Measurements from ENCODE around the gene KIF5C.

The KIF5C gene

GRCh38 chr2:148926291-148926961, 51.4 kb downstream of the KIF5C start:
- no peak for DNase-seq

- no peak for DNase-seq
Observed at GRCh38 chr2:148926981-148927401, 52.0 kb downstream of the KIF5C start.

GRCh38 chr2:148928395-148928794, 53.4 kb downstream of the KIF5C start:
- DNase-seq = no peak

GRCh38 chr2:148930046-148930775, 55.2 kb downstream of the KIF5C start:
- no peak for DNase-seq

DNA sequence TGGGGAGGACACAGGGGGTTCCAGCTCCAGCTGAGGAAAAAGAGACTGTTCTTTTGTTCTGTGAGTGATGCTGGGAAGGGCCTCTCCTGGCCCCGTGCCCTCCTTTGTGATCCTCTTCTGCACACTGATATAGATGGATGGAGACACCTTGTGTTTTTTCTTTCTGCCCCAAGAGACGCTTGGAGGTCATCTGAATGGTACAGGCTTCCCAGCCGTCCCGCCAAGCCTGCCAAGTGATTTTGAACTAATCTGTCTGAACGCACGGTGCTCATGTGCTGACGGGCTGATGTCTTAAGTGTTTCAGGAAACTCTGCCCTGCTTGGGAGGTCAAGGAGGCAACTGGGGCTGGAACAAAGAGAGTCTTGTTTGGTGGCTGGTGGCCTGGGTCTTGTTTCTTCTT, 57.5 kb downstream of the KIF5C start:
- DNase-seq = no peak

DNA sequence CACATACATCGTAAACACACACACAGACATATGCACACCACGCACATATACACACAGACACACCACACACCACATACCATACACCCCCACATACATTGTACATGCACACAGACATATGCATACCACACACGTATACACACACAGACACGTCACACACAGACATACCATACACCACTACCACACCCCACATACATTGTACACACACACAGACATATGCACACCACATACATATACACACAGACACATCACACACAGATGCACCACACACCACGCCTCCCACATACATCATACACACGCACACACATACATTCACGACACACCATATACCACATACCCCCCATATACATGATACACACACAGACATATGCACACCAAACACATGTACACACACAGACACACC, 58.4 kb downstream of the KIF5C start:
- DNase-seq = no peak

GRCh38 chr2:148935791-148936190, 60.8 kb downstream of the KIF5C start:
- DNase-seq = no peak

DNA sequence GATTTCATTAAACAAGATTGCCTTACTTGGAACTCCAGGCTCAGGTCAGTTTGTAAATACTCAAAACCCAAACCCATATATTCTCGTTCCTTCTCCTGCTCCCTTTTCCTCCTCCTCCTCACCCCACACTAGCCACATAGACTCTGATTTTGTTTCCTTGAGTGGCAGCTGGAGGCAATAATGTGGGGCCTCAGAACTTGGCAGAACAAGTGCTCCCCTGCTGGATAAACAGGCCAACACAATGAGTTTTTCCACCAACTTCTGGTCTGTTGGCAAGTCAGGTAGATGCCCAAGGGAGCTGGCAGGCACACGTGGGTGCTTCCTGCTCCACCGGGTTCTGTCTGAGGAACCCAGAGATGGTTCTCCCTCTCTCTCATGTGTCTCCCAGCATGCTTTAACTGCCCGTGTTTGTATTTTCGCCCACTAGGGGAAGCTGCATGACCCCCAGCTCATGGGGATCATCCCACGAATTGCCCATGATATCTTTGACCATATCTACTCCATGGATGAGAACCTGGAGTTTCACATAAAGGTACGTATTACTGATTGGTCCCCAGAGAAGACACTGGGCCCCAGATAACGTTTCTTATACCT, 61.9 kb downstream of the KIF5C start:
- DNase-seq = no peak

GRCh38 chr2:148939271-148939670, 64.2 kb downstream of the KIF5C start:
- no peak for DNase-seq

- no peak for DNase-seq
Observed at GRCh38 chr2:148943097-148943496, 68.1 kb downstream of the KIF5C start.

- DNase-seq = no peak
Observed at GRCh38 chr2:148944536-148944935, 69.5 kb downstream of the KIF5C start.

- DNase-seq = no peak
Observed at GRCh38 chr2:148947299-148947698, 72.3 kb downstream of the KIF5C start.

DNA sequence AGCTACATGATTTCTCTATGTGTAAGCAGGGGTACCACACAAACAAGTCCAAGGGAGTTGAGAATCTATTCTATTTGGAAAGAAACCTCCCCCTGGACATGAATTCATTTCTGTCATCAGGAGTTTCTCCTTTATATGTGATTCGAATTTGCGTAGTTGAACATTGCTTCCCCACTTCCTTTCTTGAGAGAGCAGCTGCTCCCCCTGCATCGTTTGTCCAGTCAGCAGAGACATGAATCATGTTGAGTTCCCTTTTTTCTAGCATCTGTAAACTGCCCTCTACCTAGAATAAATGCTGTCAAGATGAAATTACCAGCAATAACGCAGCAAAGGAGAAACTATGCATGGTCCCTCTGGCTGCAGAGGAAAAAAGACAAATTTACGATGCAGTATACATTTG, 73.8 kb downstream of the KIF5C start:
- DNase-seq = no peak

GRCh38 chr2:148949348-148949747, 74.3 kb downstream of the KIF5C start:
- no peak for DNase-seq

DNA sequence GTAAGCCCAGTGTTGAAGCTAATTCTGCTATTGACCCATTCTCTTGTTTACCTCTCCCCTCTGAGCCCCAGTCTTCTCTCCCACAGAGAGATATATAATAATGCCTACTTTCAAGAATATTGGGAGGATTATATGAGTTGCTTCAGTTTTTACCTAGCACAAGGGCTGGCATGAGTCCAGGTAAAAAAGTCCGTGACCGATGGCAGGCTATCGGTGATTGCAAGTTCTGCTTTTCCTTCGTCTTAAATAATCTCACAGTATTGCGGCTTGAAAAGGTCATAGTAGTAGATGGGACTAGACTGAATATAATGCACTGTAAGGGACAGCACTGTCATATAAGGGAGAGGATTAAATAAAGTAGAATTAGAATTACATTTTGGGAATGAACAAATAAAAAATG, 77.6 kb downstream of the KIF5C start:
- DNase-seq = no peak

DNA sequence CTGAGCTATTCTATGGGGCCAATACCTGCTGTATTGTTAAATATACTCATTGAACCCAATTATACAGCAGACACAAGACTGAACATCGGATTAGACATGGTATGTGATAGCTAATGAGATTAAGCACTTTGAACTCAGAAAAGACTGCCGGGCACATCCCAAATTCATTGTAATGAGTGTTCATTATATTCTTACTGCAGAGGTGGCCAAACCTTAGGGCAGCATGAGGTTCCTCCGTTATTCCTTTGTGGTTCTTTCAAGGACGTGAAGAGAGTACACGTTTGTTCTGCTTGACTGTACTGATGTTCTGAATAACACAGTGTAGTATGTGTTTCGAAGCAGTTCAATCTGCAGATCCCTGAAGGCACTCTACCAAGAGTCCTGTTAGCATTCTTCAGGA, 78.4 kb downstream of the KIF5C start:
- no peak for DNase-seq

GRCh38 chr2:148954536-148954935, 79.5 kb downstream of the KIF5C start:
- DNase-seq = no peak

- DNase-seq = no peak
Observed at GRCh38 chr2:148955798-148956197, 80.8 kb downstream of the KIF5C start.

GRCh38 chr2:148957023-148957422, 82.0 kb downstream of the KIF5C start:
- no peak for DNase-seq

DNA sequence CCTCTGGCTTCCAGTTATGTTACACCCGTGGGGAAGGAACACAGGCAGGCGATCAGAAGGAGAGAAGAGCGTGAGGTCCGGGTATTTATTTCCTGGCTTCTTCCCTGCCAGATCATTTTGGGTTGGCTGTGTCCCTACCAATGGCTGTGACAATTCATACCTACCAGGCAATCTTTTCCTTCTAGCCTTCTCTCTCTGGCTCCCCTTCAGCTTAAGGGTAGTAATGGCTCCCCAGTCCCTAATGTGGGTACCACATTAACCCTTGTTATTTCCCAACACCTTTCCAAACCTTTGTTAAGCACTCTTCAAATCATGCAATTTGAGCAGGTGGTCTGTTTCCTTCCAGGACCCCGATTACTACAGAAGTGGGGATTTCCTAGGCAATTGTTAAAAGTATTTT, 84.7 kb downstream of the KIF5C start:
- no peak for DNase-seq

- no peak for DNase-seq
Observed at GRCh38 chr2:148960483-148960882, 85.5 kb downstream of the KIF5C start.

DNA sequence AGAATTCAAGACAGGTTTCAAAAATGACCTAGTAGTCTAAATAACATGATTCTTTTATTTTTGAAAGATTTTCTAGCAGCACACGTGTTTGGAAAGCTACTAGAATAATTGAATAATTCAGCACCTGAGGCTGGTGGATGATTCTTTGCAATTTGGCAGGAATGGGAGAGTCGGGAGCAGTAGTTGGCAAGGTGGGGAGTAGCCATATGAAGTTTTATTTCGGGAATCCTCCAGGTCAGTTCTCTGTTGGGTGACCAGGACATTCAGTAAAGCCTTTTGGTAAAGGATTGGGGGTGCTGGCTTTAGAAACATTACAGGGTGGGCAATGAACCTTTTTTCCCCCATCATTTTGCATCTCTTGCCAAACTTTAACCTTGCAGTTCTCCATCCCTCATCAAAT, 88.4 kb downstream of the KIF5C start:
- DNase-seq = no peak

DNA sequence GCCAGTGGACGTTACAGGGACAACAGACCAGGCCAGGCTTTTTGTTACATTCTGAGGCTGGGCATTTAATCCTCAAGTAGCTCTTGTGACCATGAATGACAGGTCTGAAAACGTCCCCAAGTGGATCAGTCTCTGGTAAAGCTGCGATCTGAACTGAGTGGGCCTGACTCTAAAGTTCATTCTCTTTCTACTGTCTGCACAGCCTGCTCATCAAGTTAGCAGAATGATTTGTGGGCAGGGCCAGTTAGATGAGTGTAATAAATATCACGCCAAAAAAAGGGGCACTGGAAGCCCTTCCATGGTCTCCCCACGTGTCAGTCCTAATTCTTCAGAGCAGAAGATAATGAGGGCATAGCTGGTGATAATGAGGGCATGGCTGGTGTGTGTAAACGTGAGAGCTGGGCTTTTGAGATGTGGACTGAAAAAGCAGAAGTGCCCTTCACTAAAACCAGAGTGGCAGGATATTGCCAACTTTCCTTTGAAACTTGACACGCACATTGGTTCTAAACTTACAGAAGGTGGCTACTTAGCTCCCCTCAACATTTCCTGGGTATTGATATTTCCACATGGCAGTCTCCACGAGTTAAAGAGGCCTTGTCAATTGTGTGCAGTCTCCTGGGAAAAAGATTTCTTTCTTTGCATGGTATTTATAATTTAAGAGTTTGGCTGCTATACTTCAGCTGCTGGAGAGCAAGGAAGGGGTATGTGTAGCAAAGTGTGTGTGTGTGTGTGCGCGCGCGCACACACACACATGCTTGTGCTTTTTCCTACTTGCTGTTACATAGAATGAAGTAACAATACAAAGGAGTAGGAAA, 90.8 kb downstream of the KIF5C start:
- peak; percentile 79 for DNase-seq

- DNase-seq = peak; percentile 66
Observed at GRCh38 chr2:148966438-148966758, 91.4 kb downstream of the KIF5C start.

All from NCI-H1105 treated with DMSO at 0.1 percent for 48 hours (cell line).